HG03571 (cell line): ENCODE measurements around the gene TNFRSF19.
"Not testable (repeated sequence)": the region's sequence is repeated elsewhere in the genome, so short reads cannot be mapped to it uniquely, and the experiment has no call there.

Source experiments
- ATAC-seq: cut with Tn5 transposase; IDR thresholded peaks from one replicate; pipeline ENCODE4 v1.9.1; 2021; ENCODE audit not compliant: unreplicated experiment

The TNFRSF19 gene

GRCh38 chr13:23567906-23568460 is 2.2 kb upstream of the TNFRSF19 start:
- no peak for ATAC-seq

GRCh38 chr13:23570921-23571315 is 706 bp downstream of the TNFRSF19 start:
- ATAC-seq, result no peak

GRCh38 chr13:23571431-23571830 is 1.2 kb downstream of the TNFRSF19 start:
- ATAC-seq, result no peak

GRCh38 chr13:23572836-23573235 is 2.6 kb downstream of the TNFRSF19 start:
- no peak for ATAC-seq

GRCh38 chr13:23574421-23575145 is 4.4 kb downstream of the TNFRSF19 start:
- ATAC-seq, result no peak

GRCh38 chr13:23575632-23576031 is 5.4 kb downstream of the TNFRSF19 start:
- ATAC-seq, result no peak

GRCh38 chr13:23578411-23579071 is 8.3 kb downstream of the TNFRSF19 start:
- peak; percentile 54 for ATAC-seq

GRCh38 chr13:23579072-23579895 is 9.1 kb downstream of the TNFRSF19 start:
- peak; percentile 94 for ATAC-seq

- ATAC-seq, result no peak
Measured at GRCh38 chr13:23579896-23580683, 9.9 kb downstream of the TNFRSF19 start.

GRCh38 chr13:23580684-23581060 is 10.5 kb downstream of the TNFRSF19 start:
- no peak for ATAC-seq

- ATAC-seq, result no peak
Measured at GRCh38 chr13:23583491-23583890, 13.3 kb downstream of the TNFRSF19 start.

GRCh38 chr13:23584275-23584674 is 14.1 kb downstream of the TNFRSF19 start:
- no peak for ATAC-seq

GRCh38 chr13:23586336-23586735 is 16.1 kb downstream of the TNFRSF19 start:
- no peak for ATAC-seq

GRCh38 chr13:23588666-23589065 is 18.5 kb downstream of the TNFRSF19 start:
- no peak for ATAC-seq

- no peak for ATAC-seq
Measured at GRCh38 chr13:23592596-23592995, 22.4 kb downstream of the TNFRSF19 start.

- ATAC-seq, result no peak
Measured at GRCh38 chr13:23593148-23593547, 22.9 kb downstream of the TNFRSF19 start.

- ATAC-seq, result not testable (repeated sequence)
Measured at GRCh38 chr13:23594290-23594689, 24.1 kb downstream of the TNFRSF19 start.

- no peak for ATAC-seq
Measured at GRCh38 chr13:23598369-23598768, 28.2 kb downstream of the TNFRSF19 start.

- ATAC-seq, result no peak
Measured at GRCh38 chr13:23599083-23599925, 29.1 kb downstream of the TNFRSF19 start.

- ATAC-seq, result no peak
Measured at GRCh38 chr13:23600100-23600499, 29.9 kb downstream of the TNFRSF19 start.
